DLD1 (cell line): ENCODE measurements around the gene NOS3.
"Not testable (repeated sequence)": the region's sequence is repeated elsewhere in the genome, so short reads cannot be mapped to it uniquely, and the experiment has no call there.

Source experiments
- in situ Hi-C: cut with HindIII; loops from 2 replicates; pipeline ENCODE4 v1.10.0; 2017; ENCODE audit warnings: low sequenced_read_pairs

The NOS3 gene

DNA sequence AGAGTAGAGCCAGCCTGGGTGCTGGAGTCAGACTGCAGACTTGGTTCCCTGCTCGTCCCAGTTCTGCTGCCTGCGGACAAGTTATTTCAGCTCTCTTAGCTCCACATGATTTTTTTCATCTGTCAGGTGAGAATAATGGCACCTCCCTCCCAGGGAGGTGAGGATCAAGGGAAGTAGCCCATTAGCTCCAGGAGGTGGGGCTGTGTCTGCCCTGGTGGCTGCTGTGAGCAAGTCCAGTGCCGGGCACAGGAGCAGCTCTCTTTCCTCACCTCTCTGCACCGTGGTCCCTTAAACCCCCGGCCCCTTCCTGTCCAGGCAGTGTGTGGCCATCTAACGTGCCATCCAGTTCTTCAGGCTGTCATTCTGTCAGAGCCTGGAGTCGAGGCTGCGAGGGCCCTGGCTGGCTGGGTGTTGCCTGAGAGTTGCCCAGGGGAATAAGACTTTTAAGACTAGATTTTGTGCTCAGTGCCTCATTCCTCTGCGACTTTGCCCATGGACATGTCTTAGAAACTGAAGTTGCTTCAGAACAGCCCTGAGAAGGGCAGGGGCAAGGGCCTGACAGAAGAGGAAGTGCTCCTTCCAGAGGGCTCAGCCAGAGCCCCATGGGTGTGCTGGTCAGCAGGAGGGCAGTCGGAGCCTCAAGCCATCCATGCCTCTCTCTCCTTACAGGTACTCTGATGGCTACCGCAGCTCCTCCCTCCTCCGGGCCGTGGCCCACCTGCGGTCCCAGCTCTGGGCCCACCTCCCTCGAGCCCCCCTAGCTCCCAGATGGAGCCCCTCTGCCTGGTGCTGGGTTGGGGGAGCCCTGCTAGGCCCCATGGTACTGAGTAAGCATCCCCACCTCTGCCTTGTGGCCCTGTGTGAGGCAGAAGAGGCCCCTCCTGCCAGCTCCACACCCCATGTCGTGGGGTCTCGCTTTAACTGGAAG, 42.4 kb downstream of the NOS3 start:
- in situ Hi-C loops: no loop called here

- in situ Hi-C loops: no loop called here
Observed at GRCh38 chr7:151033864-151034249, 43.0 kb downstream of the NOS3 start.

- in situ Hi-C loops: no loop called here
Observed at GRCh38 chr7:151034312-151035025, 43.7 kb downstream of the NOS3 start.

GRCh38 chr7:151035026-151035717, 44.4 kb downstream of the NOS3 start:
- in situ Hi-C loops: no loop called here

DNA sequence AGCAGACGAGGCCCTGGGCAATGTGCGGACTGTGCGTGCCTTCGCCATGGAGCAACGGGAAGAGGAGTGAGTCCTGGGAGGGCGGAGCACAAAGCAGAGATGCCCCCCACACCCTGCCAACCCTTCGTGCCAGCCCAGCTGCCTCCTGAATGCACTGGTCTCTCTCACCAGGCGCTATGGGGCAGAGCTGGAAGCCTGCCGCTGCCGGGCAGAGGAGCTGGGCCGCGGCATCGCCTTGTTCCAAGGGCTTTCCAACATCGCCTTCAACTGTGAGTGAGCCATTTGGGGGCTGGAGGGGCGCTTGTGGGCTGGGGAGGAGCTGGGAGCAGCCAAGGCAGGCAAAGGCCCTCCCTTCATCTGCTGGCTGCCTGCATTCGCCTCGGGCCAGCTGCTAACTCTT, 45.1 kb downstream of the NOS3 start:
- in situ Hi-C loops: no loop called here

DNA sequence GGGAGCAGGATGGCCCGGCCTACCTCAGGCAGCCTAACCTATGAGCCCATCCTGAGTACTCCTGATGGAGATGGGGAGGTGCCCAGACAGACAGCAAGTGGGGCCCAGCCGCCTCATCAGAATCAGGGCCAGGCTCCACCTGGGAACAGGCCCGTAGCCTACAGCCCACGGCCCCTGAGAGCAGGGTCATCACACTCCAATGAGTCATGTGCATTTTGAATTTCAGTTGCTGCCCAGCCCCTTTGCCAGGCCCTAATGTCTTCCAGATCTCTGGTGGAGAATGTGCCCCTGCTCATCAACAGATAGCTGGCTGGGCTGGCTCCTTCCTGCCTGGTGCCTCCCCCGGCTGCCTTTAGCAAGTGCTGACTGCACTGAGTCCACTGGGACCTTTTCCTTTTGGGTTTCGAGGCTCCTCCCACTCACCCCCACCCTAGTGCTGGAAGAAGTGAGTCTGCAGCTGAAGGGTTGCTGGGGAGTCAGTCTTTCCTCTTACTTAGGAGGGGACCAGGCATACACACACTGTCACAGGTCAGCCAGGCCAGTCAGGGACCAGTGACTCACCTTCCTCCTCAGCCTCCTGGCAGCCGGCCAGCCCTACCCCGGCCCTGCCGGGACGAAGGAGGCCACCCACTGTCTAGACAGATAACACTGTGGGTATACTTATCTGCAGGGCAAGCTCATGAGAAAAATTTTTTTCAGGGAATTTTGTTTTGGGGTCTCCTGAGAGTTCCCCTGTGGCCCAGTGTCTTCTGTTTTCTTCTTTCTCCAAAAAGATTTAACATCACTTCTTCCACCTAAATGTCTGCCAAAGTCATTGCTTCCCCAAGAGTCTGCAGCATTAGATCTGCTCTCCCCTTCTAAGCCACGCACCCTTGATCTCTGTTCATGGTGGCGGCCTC, 48.4 kb downstream of the NOS3 start:
- in situ Hi-C loops: no loop called here

DNA sequence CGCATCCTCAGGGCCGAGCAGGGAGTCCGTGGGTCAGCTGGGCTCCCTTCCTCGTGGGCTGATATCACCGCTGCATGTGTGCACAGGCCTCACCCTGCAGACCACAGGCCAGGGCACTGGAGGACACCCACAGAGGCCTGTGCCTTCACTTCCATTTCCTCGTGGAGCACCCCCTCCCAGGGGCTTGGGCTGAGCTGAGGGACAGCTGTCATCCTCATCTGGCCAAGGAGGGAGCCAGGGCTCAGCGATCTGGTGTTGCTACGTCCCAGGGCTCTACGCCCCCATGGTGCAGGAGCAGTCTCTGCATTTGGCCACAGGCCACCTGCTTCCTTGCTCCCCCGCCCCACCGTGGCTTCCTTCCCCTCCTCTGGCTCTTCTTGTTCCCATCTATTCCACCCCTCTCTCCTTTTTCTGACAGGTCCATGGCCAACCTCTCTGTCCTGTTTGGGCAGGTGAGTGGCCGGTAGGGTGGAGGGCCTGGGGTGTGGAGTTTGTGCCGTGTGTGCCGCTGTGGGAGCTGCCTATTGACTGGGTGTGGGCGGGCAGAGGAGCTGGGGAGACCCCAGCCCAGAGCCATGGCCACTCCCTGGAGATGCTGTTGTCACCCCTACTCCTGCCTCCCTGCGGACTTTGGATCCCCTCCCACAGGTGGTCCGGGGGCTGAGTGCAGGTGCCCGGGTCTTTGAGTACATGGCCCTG, 49.2 kb downstream of the NOS3 start:
- in situ Hi-C loops: no loop called here

DNA sequence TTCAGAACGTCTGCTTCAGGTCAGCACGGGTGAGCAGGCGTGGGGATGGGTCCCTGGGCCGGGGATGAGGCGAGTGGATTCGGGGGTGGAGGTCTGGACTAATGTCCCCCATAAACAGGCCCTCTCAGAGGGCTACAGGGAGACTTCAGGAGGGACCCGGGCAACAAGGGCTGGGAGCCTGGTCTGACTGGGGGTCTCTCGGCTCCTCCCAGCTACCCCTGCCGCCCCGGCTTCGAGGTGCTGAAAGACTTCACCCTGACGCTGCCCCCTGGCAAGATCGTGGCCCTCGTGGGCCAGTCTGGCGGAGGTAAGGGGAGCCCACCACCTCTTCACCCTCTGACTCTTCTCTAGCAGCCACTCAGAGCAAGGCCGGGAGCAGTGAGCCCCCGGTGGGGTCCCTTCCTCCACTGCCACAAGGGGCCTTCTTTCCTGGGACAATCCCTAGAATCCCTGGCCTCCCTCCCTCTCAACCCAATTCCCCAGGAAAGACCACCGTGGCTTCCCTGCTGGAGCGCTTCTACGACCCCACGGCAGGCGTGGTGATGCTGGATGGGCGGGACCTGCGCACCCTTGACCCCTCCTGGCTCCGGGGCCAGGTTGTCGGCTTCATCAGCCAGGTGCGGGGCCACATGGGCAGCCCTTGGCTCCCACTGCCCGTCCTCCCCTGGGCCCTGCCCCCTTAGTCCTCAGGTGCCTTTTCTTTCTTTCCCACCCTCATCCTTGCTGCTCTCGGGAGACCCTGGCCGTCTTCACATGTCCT, 50.0 kb downstream of the NOS3 start:
- in situ Hi-C loops: no loop called here

DNA sequence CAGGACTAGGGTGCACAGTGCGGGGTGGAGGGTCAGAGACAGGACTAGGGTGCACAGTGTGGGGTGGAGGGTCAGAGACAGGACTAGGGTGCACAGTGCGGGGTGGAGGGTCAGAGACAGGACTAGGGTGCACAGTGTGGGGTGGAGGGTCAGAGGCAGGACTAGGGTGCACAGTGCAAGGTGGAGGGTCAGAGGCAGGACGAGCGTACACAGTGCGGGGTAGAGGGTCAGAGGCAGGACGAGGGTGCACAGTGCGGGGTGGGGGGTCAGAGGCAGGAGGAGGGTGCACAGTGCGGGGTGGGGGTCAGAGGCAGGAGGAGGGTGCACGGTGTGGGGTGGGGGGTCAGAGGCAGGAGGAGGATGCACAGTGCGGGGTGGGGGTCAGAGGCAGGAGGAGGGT, 52.6 kb downstream of the NOS3 start:
- in situ Hi-C loops: not testable (repeated sequence)

- in situ Hi-C loops: no loop called here
Observed at GRCh38 chr7:151043959-151044358, 53.1 kb downstream of the NOS3 start.

- in situ Hi-C loops: no loop called here
Observed at GRCh38 chr7:151045262-151045661, 54.4 kb downstream of the NOS3 start.

- in situ Hi-C loops: no loop called here
Observed at GRCh38 chr7:151045967-151046366, 55.1 kb downstream of the NOS3 start.

GRCh38 chr7:151046603-151047573, 56.1 kb downstream of the NOS3 start:
- in situ Hi-C loops: no loop called here

- in situ Hi-C loops: no loop called here
Observed at GRCh38 chr7:151047976-151048815, 57.4 kb downstream of the NOS3 start, which contains the start of gene ASIC3. TSS of gene ASIC3 (plus strand) at chr7:151048531. CDS start at chr7:151048886, 355 bp downstream.

GRCh38 chr7:151048911-151049463, 58.2 kb downstream of the NOS3 start:
- in situ Hi-C loops: no loop called here

GRCh38 chr7:151051108-151051507, 60.3 kb downstream of the NOS3 start:
- in situ Hi-C loops: no loop called here

- in situ Hi-C loops: no loop called here
Observed at GRCh38 chr7:151053096-151053495, 62.3 kb downstream of the NOS3 start.
